ENCODE measurements around the gene CCDC178.
"Not testable (repeated sequence)": the region's sequence is repeated elsewhere in the genome, so short reads cannot be mapped to it uniquely, and the experiment has no call there.

Gene CCDC178

DNA sequence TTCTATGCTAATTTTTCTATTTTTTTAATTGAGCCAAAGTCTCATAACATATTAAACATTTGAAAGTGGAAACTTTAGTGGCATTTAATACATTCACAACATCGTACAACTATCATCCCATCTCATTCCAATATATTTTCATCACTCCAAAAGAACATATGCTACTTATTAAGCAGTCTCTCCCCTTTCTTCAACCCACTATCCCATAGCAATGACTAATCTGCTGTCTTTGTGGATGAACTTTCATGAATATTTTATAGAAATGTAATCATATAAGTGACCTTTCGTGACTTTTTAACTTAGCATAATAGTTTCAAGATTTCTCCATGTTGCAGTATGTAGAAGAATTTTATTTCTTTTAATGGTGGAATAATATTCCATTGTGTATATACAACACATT, 90.3 kb downstream of the CCDC178 start:
- no peak for DNase-seq

DNA sequence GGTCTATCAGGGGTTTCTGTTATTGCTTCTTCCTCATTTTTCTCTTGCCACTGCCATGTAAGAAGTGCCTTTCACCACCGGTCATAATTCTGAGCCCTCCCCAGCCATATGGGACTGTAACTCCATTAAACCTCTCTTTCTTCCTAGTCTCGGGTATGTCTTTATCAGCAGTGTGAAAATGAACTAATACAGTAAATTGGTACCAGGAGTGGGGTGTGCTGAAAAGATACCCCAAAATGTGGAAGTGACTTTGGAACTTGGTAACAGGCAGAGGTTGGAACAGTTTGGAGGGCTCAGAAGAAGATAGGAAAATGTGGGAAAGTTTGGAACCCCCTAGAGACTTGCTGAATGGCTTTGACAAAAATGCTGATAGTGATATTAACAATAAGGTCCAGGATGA, 100.8 kb downstream of the CCDC178 start:
- DNase-seq = not testable (repeated sequence)

DNA sequence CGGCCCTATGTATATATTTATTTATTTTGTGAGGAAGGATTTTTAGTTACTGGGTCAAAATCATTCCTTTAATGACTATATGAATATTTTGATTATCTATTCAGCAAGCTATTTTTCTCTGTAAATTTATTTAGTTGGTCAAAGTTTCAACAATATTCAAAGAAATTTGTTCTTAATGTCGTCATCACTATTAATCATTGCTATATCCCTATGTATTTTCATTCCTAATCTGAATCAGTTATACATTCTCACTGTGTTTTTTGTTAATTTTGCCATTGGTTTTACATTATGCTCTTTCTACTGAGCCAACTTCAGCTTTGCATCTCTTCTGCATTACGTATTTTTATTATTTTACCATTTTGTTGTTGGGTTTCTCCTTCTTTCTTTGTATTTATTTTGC, 105.7 kb downstream of the CCDC178 start:
- no peak for DNase-seq

DNA sequence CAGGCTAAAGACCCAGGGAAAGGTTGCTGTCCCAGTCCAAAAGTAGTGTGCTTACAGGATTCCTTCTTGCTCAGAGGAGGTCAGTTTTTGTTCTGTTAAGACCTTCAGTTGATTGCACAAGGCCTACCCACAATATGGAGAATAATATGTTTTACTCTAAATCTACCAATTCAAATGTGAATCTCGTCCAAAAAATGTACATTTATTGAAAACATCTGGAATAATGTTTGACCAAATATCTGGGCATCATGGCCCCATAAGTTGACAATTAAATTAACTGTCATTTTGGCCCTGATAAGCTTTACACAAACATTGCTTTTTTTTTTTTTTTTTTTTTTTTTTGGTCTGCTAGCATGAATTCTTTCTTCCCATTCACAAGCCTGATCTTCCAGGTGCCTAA, 109.8 kb downstream of the CCDC178 start:
- DNase-seq = no peak

DNA sequence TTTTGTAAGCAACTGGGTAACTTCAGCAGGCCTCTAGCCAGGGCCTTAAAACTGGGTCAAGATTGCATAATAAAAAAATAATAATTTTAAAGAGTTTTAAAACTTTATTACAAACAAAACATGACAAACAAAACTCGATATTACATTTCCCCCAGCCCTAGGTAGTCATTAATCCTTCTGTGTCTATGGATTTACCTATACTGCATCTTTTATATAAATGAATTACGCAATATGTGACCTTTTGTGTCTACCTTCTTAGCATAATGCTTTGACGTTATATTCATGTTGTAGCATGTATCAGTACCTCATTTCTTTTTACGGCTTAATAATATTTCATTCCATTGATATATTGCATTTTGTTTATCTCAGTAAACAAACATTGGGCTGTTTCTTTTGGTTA, 113.5 kb downstream of the CCDC178 start:
- DNase-seq = no peak

DNA sequence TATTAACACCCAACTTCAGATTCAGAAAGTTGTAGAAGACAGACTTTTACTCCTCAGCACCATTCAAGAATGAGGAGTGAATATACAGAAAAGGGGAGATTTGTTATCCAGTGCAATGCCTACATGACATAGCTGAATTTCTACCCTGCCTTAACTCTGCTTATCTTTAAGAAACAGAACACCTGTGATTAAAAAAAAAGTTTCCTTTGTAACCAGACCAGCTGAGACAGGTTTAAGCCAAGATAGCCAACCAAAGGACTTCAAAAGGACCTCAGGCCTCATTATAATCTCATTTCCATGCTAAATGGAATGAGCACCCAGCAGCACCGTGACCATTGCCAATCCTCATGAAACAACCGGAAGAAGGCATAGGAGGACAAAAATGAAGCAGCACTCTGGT, 122.9 kb downstream of the CCDC178 start:
- no peak for DNase-seq

DNA sequence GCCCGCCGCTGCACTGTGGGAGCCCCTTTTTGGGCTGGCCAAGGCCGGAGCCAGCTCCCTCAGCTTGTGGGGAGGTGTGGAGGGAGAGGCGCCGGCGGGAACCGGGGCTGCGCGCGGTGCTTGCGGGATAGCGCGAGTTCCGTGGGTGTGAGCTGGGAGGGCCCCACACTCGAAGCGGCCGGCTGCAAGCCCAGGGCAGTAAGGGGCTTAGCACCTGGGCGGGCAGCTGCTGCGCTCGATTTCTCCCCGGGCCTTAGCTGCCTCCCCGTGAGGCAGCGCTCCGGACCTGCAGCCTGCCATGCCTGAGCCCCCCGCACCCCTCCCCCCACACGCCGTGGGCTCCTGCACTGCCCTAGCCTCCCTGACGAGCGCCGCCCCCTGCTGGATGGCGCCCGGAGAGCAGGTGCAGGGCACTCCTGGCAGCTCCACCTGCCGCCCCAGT, 124.4 kb downstream of the CCDC178 start:
- DNase-seq = no peak

DNA sequence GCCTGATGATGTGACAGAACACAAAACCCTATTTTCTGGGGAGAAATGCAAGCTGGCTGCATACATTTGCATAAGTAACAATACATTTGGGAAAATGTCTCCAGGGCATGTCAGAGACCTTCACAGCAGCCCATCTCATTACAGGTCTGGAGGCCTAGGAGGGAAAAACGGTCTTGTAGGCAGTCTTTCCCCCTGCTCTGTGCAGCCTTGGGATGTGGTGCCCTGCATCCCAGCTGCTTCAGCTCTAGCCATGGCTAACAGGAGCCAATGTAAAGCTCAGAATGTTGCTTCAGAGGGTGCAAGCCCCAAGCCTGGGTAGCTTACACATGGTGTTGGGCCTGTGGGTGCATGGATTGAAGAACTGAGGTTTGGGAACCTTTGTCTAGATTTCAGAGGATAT, 133.0 kb downstream of the CCDC178 start:
- DNase-seq = no peak

DNA sequence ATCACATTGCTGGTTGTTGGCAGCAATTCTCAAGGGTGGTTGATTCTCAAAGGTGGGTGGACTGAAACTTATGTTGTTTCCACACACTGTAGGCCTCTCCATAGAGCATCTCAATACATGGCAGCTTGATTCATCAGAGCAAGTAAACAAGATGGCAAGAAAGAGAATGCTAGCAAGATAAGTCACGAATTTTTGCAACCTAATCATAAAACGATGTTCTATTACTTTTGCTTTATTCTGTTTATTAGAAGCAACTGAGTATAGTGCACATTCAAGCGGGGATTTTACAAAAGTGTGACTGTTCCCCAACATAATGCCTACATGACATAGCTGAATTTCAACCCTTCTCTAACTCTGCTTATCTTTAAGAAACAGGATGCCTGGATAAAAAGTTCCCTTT, 136.2 kb downstream of the CCDC178 start:
- no peak for DNase-seq

DNA sequence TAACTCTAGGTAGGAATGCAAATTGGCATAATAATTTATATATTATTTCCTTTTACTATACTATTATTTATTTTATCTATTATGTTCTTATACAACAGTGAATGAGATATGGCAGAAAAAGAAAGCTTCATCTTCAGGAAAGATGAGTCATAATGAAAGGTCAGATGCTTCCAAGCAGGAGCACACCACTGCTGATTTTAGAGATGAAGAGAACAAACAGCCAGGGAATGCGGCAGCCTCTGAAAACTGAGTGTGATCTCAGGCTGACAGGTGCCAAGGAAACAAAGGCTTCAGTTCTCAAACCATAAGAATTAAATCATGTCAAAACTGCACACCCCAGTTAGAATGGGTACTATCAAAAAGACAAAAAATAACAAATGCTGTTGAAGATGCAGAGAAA, 149.0 kb downstream of the CCDC178 start:
- no peak for DNase-seq

DNA sequence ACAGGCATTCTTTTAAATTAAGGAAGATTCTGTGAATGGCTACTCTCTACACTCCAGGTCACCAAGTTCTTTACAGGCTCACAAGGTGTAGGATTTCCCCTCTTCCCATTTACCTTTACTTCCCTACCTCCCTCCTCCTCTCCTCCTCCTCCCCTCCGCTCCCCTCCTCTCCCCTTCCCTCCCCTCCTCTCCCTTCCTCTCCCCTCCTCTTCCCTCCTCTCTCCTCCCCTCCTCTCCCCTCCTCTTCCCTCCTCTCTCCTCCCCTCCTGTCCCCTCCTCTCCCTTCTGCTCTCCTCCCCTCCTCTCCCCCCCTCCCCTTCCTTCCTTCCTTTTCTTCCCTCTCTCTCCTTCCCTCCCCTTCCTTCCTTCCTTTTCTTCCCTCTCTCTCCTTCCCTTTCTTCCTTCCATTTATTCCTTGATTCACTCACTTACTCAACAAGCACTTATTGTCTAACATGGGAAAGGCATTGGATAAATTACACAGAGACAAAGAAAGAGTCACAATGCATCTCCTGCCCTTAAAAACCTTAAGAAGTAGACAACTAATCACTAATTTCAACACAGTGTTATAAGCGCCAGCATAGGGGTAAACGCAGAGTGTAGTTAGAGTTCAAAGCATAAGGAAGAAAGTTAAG, 152.3 kb downstream of the CCDC178 start:
- no peak for DNase-seq

DNA sequence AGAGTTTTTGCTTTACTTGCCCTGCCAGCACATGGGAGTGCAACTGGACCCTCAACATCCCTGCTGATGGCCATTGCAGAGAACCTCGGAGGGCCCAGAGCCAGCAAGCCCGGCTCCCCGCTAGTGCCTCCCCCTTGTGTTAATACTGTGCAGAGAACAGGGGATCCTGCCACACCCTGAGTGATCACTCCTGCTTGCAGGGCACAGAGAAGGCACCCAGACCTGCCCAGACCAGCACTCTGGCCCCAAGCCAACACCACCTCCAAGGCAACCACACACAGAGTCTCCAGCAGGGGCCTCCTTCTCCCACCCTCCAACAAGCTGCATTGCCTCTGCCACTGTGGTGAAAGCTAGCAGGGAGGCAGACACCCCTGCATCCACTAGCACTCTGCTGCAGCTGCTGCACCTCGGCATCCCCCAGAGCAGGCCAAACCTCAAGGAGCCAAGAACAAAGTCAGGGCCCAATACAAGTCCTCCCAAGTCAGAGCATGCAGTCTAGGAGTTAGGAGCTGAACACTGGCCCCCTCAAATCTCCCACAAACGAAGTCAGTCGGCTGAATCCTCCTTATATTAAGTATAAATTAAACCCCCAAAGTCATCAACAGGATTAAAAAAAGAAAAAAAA, 157.7 kb downstream of the CCDC178 start:
- DNase-seq = no peak

DNA sequence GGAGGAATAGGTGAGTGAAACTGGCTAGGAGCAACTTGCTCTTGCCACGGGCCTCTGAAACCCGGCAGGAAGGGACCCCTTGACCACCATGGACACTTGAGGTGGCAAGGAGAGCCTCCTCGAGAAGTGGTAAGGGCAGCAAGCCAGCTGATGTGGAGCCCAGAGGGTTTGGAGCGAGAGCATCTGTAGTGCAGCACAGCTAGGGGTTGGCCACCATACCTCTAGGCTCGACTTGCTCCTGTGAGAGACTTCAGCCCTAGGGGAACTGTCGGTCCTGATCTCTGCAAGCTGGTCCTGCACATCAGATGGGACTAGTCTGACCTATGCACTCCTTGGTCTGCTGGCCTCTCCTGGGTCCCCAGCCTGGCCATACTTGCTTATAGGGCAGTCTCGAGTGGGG, 158.4 kb downstream of the CCDC178 start:
- DNase-seq = no peak

DNA sequence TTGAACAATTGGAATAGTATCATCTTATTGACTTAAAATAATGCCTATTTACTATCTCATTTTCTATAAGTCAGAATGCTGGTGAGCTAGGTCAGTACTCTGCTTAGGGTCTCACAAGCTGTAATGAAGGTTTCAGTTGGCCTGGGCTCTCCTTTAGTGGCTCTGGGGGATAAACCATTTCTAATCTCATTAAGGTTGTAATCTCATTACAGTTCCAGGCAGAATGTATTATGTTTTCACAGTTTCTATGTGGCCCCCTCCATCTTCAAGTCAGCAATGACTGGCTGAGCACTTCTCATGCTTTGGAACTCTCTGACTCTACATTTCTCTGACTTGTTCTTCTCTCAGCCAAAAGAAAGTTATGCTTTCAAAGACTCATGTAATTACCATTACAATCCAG, 163.1 kb downstream of the CCDC178 start:
- no peak for DNase-seq

DNA sequence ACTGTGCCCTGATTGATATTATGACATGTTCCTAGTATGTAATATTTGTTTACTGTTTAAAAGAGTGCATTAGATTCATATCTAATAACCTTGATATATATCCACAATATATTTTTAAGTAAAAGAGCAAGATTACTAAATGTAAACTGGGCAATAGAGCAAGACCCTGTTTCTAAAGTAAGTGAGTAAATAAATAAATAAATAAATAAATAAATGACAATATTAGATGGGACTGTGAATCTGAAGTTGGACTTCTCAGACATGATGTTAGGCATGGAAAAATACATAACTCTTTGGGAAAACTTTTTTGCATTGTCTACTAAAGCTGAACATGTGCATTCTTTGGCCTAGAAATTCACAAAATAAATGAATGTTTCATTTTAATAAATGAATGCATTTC, 164.7 kb downstream of the CCDC178 start:
- DNase-seq = no peak

DNA sequence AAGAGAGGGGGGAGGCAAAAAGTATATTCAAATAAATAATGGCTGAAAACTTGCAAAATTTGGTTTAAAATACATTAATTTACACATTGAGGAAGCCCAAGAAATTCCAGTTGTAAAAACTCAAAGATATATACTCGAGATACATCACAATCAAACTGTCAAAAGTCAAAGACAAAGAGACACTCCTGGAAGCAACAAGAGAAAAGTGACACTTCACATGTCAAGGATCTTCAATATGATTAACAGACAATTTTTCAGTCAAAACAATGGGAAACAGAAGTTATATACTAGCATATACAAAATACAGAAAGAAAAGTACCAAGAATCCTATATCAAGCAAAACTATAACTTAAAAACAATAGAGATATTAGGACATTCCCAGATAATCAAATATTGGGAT, 170.2 kb downstream of the CCDC178 start:
- DNase-seq = no peak

DNA sequence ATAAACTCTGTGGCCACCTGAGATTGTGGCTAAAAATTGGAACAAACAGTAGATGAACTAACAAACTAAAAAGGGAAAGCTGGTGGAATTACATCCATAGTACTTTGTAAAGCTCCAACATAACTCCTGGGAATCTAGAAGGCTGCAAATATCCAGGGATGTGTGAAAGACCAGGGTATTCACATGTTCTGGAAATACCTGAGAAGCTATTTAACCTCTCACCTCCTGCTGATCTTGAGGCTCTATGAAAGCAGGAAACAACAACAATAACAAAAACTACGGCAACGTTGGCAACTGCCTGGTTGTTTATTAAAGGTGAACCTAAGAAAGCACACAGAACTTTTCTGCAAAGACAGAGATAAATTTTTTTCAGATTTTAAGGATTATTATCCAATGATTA, 171.3 kb downstream of the CCDC178 start:
- no peak for DNase-seq

DNA sequence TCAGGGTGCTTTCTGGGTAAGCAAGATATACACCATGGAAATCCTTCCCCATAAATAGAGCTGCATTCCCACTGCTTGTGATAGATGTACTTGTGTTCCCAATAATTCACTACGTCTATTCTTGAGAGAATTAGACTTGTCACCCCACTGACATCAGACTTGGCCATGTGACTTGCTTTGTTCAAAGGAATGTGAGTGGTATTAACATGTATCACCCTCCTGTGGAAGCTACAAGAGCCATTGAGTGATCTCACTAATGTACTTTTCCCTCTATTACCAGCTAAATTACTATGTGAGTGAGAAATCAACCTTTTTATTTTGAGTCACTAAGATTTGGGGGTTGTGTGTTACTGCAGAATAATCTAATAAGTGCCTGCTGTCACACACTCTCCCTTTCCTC, 176.0 kb downstream of the CCDC178 start:
- DNase-seq = no peak

DNA sequence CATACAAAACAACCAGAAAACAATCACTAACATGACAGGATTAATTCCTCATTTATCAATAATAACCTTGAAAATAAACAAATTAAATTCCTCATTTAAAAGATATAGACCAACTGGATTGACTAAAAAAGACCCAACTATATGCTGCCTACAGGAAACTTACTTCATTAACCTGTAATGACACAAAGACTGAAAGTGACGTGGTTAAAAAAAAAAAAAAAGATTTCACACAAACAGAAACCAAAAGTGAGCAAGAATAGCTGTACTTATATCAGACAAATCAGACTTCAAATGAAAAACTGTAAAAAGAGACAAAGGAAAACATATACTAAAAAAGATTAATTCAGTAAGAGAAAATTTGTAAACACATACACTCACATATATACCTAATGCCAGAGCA, 201.2 kb downstream of the CCDC178 start:
- DNase-seq = no peak

DNA sequence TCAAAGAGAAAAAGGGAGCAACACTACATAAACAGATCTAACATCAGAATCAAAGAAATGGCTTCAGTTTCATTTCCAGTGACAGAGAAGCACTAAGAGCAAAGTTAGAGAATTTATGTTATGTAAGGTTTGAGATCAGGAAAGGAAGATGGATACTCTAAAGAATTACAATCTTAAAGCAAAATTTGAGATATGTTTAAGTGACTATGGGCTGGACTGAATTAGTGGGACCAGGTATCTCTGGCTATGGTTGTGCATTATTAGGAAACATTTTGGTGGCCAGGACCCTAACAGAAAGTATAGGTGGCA, 208.2 kb downstream of the CCDC178 start:
- no peak for DNase-seq

DNA sequence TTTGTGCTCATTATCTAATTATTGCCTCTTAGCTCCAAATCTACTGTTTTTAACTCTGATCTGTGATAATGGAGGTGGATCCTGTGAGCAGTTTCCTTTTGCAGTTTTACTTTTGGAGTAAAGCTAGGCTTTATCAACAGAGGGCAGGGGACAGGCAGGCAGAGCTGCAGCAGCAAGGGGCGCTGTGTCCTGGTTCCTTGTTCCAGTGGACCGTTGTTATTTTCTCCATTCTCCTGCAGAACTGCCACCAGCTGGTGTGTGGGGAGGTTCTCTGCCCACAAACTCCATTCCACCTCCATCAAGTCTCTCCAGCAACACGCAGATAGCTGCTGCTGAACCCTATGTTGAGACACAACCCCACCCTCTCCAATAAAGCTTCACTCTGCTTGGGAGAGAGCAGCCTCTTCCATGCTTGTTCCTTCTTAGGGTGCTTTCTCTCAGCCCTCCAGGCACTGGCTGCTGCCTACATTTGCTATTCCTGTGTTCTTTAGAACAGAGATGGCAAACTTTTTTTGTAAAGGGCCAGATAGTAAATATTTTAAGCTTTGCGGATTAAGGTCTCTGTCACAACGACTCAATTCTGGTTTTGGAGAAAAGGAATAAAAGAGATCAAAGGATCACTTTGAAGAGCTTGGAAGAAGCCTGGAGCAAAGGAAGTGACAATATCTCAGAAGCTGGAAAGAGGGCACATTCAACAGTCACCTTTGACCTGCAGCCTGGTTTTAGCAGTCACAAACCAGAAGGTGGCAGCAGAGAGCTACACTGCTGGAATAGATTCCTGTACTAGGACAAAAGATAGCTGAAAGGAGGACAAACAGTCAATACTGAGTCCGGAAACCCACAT, 208.8 kb downstream of the CCDC178 start:
- peak; percentile 81 for DNase-seq

DNA sequence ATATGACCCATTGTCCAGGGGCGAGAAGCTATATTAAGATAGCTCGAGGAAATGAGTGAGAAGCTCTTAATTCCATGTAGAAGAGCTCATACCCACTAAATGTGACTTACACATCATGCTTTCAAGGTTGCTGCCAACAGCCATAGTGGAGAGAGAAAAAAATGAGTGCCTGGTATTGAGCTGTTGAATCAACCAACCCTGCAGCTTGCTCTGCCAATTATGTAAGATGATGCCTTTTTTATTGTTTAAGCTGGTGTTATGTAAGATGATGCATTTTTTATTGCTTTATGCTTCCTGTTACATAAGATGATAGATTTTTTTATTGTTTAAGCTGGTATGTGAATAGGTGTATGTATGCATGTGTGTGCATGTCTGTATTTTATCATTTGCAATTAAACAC, 228.2 kb downstream of the CCDC178 start:
- DNase-seq = no peak

DNA sequence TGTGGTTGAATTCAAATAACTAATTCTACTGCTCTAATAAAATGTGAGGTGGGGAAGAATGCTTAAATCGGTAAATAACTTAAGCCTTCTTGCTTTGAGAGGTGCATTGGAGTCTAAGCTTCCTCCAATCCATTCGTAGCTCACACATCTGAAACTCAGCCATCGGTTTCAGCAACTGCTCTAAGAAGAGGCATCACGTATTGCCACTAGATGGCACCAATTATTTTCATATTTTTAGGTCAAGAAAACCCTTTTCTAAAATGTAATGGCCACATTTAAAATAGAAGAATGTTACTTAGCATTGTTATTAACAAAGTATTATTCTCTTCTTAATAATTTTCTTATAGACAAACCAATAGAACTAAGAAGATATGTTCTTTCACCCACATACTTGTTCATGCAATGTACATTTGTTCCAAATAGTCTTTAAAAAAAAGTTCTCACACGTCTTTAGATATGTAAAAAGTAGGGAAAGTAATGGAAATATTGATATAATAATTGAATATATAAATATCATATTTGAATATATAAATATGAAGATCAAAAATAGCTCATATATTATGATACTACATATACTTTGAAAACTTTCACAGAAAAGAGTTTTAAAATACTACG, 229.8 kb downstream of the CCDC178 start:
- peak; percentile 69 for DNase-seq

DNA sequence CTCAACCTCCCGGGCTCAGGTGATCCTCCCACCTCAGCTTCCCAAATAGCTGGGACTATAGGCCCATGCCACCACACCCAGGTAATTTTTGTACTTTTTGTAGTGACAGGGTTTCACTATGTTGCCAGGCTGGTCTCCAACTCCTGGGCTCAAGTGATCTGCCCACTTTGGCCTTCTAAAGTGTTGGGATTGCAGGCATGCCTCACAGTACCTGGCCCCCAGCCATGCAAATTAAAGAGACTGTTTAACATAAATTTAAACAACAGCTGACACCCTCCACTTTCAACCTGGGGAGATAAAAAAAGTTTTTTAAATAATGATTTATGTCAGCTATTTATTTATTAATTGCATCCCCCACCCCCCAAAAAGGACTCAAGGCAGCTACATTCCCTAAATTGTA, 234.7 kb downstream of the CCDC178 start:
- DNase-seq = no peak
